Activated CD4-positive, CD25-positive, alpha-beta regulatory T cell treated with anti-CD3 and anti-CD28 coated beads, Interleukin-2, amount 50 U/mL, for 16 hours (primary cell): ENCODE results near the gene GGA3.
A peak's percentile ranks its signal among the peaks of the same experiment; 100 is the strongest.

Experiments
- DNase-seq: peaks from one replicate; pipeline ENCODE4 v3.0.0-alpha.2; 2020; ENCODE audit warnings: low read depth, low spot score

GGA3 gene

GRCh38 chr17:75250009-75250471, 11.4 kb downstream of the GGA3 start:
- peak; percentile 53 for DNase-seq

DNA sequence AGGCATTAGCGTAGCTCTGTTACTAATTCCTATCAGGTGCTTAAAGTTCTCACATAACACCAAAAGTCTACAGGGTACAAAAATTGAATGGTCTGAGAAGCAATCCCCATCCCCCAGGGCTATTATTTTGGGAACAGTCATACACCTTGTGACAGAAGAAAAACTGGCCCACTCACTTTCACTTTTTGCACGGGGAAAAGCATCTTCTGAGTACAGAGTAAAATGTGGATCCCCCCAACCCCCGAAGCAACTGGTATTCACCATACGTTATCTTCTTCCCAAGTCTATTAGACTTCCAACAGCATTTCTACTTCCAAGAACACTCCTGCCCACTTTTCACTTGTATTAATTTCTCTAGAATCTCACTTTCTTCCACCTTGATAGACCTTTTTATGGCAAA, 11.8 kb downstream of the GGA3 start:
- no peak for DNase-seq

DNA sequence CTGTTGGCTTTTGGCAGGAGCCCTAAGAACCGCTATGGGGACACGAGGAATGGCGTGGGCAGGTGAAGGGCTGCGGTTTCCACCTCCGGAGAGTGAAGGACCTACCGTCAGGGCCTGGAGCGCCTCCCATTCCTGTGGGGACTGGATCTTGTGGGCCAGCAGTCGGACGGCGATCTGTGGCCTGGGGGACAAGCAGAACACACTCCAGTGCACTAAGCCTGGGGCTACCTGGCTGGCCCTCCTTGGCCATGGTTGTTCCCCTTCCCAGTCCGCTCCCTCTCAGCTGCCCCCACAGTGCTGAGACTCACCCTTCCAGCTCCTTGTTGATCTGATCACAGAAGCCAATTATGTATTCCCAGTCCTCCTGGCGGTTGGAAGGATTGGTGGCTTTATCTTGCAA, 15.0 kb downstream of the GGA3 start:
- DNase-seq: no peak

GRCh38 chr17:75245011-75245410, 16.4 kb downstream of the GGA3 start:
- DNase-seq: no peak

- DNase-seq: no peak
Observed at GRCh38 chr17:75244133-75244866, 17.1 kb downstream of the GGA3 start.

DNA sequence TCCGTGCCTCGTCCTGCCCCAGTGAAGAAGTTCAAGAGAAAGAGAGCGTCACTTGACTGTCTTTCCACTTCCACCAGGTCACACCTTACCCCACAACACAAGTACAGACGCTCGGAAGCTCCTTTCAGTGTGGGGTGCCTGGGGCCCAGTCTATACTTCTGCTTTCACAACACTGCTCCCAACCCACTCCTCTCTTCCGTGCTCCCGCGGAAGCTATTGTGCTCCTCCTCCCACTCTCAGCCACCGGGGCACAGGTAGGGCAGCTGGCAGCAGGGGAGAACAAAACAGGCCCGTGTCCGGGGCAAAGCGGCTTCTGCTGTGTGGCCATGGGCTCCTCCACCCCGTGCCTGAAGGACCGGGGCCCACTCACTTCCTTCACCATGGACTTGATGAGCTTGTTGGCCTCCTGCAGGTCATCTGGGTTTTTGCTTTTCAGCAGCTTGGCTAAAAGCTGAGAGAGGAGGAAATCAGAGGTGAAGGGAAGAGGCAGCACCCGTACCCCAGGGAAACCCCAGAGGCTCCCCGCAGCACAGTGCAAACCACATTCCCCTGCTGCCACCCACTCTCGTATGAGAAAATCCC, 18.9 kb downstream of the GGA3 start:
- DNase-seq: no peak

- no peak for DNase-seq
Observed at GRCh38 chr17:75241996-75242460, 19.4 kb downstream of the GGA3 start.

DNA sequence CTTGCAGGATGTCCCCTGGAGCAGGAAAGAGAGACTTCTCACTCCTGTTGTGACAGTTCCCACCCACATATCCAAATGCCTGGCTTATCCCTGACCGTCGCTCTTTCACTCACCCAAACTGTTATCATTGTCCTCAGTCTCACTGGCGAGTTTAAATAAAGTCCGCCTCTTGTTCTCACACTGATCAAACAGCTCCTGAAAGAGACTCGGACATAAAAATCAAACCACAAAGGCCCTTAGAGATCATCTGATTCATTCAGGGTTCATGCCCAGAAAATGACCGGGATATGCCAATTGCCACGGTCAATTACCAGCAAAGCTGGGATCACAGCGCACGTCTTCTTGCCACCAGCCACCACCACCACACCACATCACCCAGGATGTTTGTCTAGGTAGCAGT, 19.9 kb downstream of the GGA3 start:
- DNase-seq: no peak

- DNase-seq: no peak
Observed at GRCh38 chr17:75241143-75241430, 20.3 kb downstream of the GGA3 start.

DNA sequence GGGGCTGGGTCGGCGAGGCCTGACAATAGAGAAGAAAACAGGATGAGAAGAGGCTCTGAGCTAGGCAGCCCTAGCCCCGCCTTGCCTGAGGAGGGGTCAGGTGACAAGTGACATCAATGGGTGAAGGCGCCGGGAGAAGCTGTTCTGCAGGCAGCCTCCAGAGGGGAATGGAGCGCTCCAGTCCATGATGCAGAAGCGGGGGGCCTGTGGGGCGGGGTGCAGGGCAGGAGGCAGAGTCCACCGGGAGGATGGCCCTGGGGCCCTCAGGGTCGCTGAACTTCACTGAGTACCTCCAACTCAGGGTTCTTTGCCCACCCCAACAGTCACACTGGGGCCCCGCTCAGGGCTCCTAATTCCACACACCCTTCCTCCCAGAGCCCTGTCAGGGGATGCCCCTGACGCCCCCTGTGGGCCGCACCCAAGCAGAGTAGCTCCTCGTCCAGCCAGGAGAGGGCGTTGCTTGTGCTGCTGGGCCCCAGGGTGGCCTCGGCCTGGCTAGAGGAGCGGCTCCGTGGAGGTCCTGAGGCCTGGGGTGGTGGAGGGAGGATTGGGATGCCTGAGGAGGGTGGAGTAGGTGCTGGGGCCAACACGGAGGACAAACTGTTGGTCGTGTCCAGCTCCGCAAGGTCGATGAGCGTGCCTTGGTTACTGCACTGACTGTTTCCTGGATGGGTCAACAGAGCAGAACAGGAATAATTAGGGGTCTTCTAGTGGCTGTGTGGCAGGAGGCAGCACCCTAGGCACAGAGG, 20.8 kb downstream of the GGA3 start:
- DNase-seq: no peak

DNA sequence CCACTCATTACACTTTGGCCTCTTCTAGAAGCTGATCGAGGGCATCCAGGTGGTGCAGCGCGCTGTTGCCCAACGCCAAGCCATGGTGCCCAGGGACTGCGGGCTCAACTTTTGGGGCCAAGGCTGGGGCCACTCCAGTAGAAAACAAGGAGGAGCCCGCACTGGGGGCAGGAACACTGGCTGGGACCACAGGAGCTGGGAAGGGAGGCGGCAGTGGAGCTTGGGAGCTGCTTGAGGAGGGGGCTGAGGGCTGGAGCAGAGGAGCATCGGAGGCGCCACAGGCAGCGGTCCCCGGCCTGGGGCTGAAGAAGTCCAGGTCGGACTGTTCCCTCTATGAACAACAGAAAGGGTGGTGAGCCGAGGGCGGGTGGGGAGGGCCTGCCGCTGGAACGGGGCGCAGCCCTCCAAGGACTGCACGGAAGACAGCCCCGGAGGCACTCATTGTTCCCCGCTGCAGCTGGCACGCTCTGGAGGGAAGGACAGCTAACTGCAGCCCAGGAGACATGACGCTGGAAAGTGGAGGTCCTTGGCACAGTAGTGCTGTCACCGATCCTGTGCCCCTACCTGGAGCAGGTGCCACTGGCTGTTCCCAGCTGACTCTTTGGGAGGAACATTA, 21.5 kb downstream of the GGA3 start:
- no peak for DNase-seq

DNA sequence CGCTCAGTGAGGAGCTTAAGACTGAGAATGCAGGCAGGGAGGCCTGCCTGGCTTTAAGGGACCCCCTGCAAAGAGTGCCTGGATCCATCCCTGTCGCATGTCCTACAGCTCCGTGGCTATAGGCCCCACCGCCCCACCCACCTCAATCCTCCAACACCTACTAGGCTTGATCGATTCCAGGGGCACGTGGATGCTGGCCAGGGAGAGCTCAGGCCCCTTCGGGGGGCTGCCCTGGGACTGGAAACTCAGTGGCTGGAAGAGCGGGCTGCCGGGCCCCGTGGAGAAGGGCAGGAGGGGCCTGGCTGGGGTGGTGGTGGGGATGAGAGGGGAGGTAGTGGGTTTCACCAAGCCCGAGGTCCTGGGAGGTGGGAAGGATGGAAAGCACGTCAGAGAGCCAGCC, 22.2 kb downstream of the GGA3 start:
- no peak for DNase-seq

GRCh38 chr17:75238684-75239191, 22.7 kb downstream of the GGA3 start:
- DNase-seq: peak; percentile 39

DNA sequence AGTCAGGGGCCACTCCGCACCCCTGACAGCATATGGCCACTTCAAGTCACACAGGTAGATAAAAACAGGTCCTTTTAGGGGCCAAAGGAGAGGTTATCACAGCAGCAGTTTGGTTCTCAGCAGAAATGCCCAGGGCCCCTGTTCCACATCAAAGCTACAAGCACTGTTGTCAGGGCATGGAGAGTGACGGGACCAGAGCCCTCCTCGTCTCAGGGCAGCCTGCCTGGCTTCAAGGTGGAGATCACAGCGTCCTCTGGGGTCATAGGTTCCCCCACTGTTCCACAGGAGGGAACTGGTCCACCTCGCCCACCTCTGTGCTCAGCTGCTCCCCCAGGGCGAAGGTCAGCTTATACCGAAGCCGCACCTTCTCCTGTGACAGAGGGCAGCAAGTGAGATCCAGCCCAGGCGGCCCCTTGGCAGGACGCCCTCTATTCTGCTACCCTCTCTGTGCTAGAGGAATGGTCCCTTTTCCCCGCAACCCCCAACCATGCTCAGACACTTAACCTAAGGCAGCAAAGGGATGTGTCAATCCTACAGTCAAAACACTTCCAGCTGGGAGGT, 23.3 kb downstream of the GGA3 start:
- DNase-seq: no peak

DNA sequence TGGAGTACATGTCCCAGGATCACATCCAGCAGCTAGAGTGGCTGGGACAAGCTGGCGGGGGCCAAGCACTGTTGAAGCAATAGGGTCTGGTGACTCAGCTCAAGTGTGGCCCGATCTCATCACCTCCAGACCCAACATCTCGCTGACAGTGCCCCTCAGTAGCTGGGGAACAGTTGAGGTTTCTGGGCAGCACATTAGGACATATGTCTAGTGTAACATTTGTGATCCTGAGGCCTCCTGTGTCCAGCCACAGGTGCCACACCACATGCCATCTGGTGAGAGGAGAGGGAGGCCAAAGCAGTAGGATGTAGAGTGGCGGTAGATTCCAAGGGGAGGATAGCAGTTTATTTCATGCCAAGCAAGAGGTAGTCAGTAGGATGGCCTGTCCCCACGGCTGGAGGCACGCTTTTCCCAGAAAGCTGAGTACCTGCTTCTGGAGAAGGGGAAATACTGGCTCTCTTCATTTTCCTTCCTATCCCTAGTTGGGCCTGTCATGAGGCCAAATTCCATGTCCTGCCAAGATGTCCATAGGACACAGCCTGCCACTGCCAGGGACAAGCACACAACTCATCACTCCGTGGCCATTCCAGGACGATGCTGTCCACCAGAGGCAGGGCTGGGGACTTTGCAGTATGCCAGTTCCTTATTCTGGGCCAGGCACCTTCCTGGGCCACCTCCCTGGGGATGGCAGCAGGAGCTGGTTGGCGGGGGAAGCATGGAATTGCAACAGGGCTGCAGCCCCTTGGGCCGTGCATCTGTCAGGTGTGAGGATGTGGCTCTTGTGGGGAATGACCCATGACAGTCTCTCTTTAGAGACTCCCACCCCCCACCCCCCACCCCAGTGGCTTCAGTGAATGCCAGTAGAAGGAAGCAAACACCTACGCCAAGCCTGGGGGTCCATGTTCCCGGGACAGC, 24.0 kb downstream of the GGA3 start:
- DNase-seq: no peak

GRCh38 chr17:75232786-75233185, 28.6 kb downstream of the GGA3 start:
- no peak for DNase-seq

DNA sequence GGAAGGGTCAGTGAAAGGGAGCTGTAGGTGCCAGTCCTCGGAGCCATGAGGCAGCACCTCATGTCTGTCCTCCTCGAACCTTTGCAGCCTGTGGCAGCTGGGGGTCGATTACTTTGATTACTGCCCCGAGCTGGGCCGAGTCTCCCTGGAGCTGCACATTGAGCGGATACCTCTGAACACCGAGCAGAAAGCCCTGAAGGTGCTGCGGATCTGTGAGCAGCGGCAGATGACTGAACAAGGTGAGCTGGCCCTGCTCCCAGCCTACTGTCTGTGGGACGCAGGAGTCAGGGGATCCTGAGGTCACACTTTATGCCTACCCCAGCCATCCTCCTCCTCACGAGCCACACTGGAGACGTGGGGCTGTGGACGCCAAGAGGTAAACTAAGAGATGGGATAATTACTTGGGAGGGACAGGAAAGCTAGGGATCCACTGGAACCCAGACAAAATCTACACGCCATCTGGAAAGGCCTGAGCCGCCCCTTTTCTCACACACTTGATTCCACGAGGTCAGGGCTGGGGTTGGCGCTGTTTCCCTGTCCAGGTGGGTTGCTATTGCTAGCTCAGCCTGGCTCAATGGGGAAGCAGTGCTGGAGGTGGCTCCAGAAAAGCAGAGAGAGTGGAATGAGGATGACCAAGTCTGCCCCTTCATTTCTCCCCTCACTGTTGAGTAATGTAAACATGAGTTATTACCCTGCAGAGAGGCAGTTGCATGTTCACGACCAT, 29.5 kb downstream of the GGA3 start:
- DNase-seq: no peak

GRCh38 chr17:75231071-75231470, 30.3 kb downstream of the GGA3 start:
- no peak for DNase-seq

GRCh38 chr17:75228847-75229246, 32.6 kb downstream of the GGA3 start:
- no peak for DNase-seq

DNA sequence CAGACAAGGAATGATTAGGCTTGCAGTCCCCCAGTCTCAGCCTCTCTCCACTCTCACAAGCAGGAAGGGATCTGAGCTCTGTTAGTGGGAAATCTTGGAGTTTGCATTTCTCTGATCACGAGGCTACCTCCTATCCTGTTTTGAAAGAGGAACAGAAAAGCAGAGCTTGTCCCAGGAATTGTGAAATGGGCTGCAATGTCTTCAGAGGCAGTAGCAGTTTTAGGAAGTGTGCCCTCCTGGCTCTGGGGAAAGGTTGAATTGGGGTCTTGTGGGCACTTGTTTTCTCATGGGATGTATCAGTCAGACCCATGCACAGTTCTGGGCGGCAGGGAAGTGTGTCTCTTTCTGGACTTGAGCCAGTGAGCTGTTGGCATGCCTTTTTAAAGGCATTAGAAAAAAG, 33.1 kb downstream of the GGA3 start:
- DNase-seq: no peak
